ENCODE results near the gene KRT9. TPM values are rescaled to one million over a fixed set of nuclear protein-coding genes. Genes with fewer than 3 reads are reported as not detected.
"Not testable (repeated sequence)": the region's sequence is repeated elsewhere in the genome, so short reads cannot be mapped to it uniquely, and the experiment has no call there.

Gene KRT9
- total RNA-seq, 2 experiments from 2014 or later = not detected

DNA sequence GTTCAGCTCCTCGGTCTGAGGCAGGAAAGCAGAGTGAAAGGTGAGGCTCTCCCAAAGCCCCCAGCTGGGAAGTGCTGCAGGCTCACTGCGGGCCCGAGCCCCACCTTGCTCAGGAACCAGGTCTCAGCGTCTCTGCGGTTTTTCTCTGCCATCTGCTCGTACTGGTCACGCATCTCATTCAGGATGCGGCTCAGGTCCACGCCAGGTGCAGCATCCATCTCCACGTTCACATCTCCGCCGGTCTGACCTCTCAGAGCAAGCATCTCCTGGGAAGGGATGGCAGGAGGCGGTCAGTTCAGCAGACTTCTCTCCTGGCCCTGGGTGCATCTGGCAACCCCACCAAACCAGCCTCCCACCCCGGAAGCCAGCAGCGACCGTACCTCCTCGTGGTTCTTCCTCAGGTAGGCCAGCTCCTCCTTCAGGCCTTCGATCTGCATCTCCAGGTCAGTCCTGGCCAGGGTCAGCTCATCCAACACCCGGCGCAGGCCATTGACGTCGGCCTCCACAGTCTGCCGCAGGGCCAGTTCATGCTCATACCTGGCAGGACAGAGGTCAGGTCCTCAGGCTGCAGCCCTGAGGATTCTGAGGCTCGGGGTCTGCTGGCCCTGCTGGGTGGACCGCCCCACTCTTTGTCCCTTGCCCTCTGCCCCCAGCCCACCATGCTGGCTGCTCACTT, 39.2 kb upstream of the KRT9 start:
- intact Hi-C loops (cut with DNase I, micrococcal nuclease) = no loop called here
- H3K4me3 Mint-ChIP-seq = no peak overlapping the region
- ChIA-PET POLR2A (no interaction called here), CTCF (no interaction called here)
- DNase-seq (no peak), ATAC-seq (ENCODE audit: poor library complexity) (no peak)
- peaks cover 9% of the 10 kb centered on the region for H3K9me3 Mint-ChIP-seq
- no peak overlapping the region for H3K27ac Mint-ChIP-seq
- Histone ChIP-seq H3K36me3 (ENCODE audit: insufficient read depth, low read length) (no peaks in the 10 kb centered on the region), H3K4me1 (ENCODE audit: insufficient read depth, low read length) (no peaks in the 10 kb centered on the region), H3K27me3 (ENCODE audit: control insufficient read depth in 1 of 2, insufficient read depth in 2 of 2, low read length in 2 of 2) (peaks cover 0 to 2% of the 10 kb centered on the region in 2 experiments), H3K9me3 (ENCODE audit: control insufficient read depth in 1 of 2, insufficient read depth in 1 of 2, low read length in 2 of 2) (peaks cover 4 to 8% of the 10 kb centered on the region in 2 experiments), H3K27ac (ENCODE audit: low read depth in 1 of 2, low read length in 2 of 2) (no peak overlapping the region), H3K4me3 (ENCODE audit: low read length) (no peak overlapping the region)
- no peaks in the 10 kb centered on the region for H3K4me1 Mint-ChIP-seq (ENCODE audit: low read depth)
- peaks cover 26% of the 10 kb centered on the region for H3K27me3 Mint-ChIP-seq
- TF ChIP-seq, protein P1, sequence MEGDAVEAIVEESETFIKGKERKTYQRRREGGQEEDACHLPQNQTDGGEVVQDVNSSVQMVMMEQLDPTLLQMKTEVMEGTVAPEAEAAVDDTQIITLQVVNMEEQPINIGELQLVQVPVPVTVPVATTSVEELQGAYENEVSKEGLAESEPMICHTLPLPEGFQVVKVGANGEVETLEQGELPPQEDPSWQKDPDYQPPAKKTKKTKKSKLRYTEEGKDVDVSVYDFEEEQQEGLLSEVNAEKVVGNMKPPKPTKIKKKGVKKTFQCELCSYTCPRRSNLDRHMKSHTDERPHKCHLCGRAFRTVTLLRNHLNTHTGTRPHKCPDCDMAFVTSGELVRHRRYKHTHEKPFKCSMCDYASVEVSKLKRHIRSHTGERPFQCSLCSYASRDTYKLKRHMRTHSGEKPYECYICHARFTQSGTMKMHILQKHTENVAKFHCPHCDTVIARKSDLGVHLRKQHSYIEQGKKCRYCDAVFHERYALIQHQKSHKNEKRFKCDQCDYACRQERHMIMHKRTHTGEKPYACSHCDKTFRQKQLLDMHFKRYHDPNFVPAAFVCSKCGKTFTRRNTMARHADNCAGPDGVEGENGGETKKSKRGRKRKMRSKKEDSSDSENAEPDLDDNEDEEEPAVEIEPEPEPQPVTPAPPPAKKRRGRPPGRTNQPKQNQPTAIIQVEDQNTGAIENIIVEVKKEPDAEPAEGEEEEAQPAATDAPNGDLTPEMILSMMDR (IDR thresholded peaks at IDR 0.05) = no peak
- no peaks in the 10 kb centered on the region for H3K36me3 Mint-ChIP-seq (ENCODE audit: low read depth)

DNA sequence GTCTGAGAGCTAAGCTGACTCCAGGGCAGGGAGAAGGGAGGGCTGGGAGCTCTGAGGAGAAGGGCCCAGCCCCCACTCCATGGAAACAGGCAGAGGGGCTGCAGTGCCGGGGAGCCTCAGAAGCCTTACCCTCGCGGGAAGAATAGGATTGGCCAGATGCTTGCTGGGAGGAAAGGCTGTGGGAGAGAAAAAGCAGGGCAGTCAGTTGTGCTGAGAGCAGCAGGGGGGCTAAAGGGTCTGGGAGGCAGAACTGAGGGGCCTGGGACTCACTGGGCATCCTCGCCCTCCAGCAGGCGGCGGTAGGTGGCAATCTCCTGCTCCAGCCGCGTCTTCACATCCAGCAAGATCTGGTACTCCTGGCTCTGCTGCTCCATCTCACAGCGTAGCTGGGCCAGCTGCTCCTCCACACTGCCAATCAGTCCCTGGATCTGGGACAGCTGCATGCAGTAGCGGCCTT, 38.2 kb upstream of the KRT9 start:
- H3K27me3 Mint-ChIP-seq = peaks cover 31% of the 10 kb centered on the region
- POLR2A ChIA-PET; H3K4me1 Mint-ChIP-seq (ENCODE audit: low read depth); H3K36me3 ChIP-seq (ENCODE audit: insufficient read depth, low read length); H3K9me3 Mint-ChIP-seq; H3K27ac ChIP-seq (ENCODE audit: low read depth in 1 of 2, low read length in 2 of 2); DNase-seq; CTCF ChIA-PET; H3K27me3 ChIP-seq (ENCODE audit: control insufficient read depth in 1 of 2, insufficient read depth in 2 of 2, low read length in 2 of 2); H3K36me3 Mint-ChIP-seq (ENCODE audit: low read depth); H3K4me3 ChIP-seq (ENCODE audit: low read length); intact Hi-C loops (cut with DNase I, micrococcal nuclease); ATAC-seq (ENCODE audit: poor library complexity); H3K4me3 Mint-ChIP-seq; H3K4me1 ChIP-seq (ENCODE audit: insufficient read depth, low read length); H3K27ac Mint-ChIP-seq: not testable (repeated sequence)
- H3K9me3 ChIP-seq (ENCODE audit: control insufficient read depth in 1 of 2, insufficient read depth in 1 of 2, low read length in 2 of 2) = peaks cover 8 to 10% of the 10 kb centered on the region in 2 experiments

DNA sequence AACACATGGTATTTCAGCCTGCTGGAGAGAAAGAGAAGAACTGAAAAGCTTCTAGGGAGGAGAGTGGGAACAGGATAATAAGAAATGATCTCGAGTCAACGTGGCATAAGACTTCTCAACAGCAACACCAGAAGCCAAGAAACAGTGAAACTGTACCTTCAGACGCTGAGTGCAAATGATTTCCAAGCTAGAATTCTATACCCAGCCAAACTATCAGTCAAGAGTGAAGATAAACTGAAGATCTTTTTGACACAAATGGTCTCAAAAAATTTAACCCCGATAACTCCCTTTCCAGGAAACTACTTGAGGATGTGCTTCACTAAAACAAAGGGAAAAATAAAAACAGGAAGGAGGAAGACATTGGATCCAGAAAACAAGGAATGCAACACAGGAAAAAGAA, 35.1 kb upstream of the KRT9 start:
- intact Hi-C loops (cut with DNase I, micrococcal nuclease); H3K4me3 Mint-ChIP-seq; H3K4me1 Mint-ChIP-seq (ENCODE audit: low read depth); H3K27me3 ChIP-seq (ENCODE audit: control insufficient read depth in 1 of 2, insufficient read depth in 2 of 2, low read length in 2 of 2); H3K27ac ChIP-seq (ENCODE audit: low read depth in 1 of 2, low read length in 2 of 2); H3K27ac Mint-ChIP-seq; CTCF ChIA-PET; H3K36me3 ChIP-seq (ENCODE audit: insufficient read depth, low read length); DNase-seq; H3K4me1 ChIP-seq (ENCODE audit: insufficient read depth, low read length); POLR2A ChIA-PET; H3K4me3 ChIP-seq (ENCODE audit: low read length); H3K36me3 Mint-ChIP-seq (ENCODE audit: low read depth); H3K9me3 Mint-ChIP-seq; ATAC-seq (ENCODE audit: poor library complexity): not testable (repeated sequence)
- peaks cover 8 to 10% of the 10 kb centered on the region in 2 experiments for H3K9me3 ChIP-seq (ENCODE audit: control insufficient read depth in 1 of 2, insufficient read depth in 1 of 2, low read length in 2 of 2)
- peaks cover 53% of the 10 kb centered on the region for H3K27me3 Mint-ChIP-seq

DNA sequence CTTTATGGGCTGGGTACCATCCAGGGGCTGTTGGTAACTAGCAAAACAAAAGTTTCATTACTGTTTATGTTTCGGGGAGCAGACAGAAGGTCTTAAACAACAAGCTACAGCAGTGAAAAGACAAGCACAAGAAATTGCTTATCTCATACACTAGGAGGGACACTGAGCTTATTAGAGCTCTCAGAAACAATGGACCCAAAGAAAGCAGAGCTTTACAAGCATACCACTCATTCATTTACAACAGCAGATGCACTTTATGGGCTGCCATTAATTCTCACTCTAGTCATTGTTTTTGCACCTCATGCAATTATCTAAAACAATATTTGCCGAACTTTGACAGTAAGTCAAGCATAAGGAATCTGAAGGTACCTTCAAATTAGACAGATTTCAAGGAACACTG, 30.7 kb upstream of the KRT9 start:
- Histone ChIP-seq H3K36me3 (ENCODE audit: insufficient read depth, low read length) (no peaks in the 10 kb centered on the region), H3K9me3 (ENCODE audit: control insufficient read depth in 1 of 2, insufficient read depth in 1 of 2, low read length in 2 of 2) (peaks cover 8 to 10% of the 10 kb centered on the region in 2 experiments), H3K4me3 (ENCODE audit: low read length) (no peak overlapping the region), H3K4me1 (ENCODE audit: insufficient read depth, low read length) (no peaks in the 10 kb centered on the region), H3K27me3 (ENCODE audit: control insufficient read depth in 1 of 2, insufficient read depth in 2 of 2, low read length in 2 of 2) (peaks cover 4% of the 10 kb centered on the region in 2 experiments), H3K27ac (ENCODE audit: low read depth in 1 of 2, low read length in 2 of 2) (no peak overlapping the region)
- Mint-ChIP-seq H3K36me3 (ENCODE audit: low read depth) (no peaks in the 10 kb centered on the region), H3K4me3 (no peak overlapping the region), H3K27ac (no peak overlapping the region), H3K4me1 (ENCODE audit: low read depth) (no peaks in the 10 kb centered on the region), H3K9me3 (peaks cover 9% of the 10 kb centered on the region), H3K27me3 (peaks cover 37% of the 10 kb centered on the region)
- CTCF ChIA-PET = no interaction called here
- no peak for ATAC-seq (ENCODE audit: poor library complexity)
- TF ChIP-seq, protein P1 (IDR thresholded peaks at IDR 0.05) = no peak
- intact Hi-C loops (cut with DNase I, micrococcal nuclease) = no loop called here
- no peak for DNase-seq
- POLR2A ChIA-PET = interaction anchor here (0.6 kb wide), 1 partner anchor 477 kb away, joined by 3 read pairs; no protein-coding TSS in a partner anchor
